PC-3 (cell line): Measurements from ENCODE around the gene BLM. TPM values are rescaled to one million over a fixed set of nuclear protein-coding genes. Genes with fewer than 3 reads are reported as not detected.

Experiments
- ATAC-seq: fragments of 200-7000 bp; cut with Tn5 transposase; 2 replicates; pipeline ENCODE4 v1.9.1; 2020; ENCODE audit warnings: mild to moderate bottlenecking, moderate library complexity
- BruUV-seq: library from RNA; stranded (reverse); fragments of 400-500 nt; replicated peaks from 2 replicates; lab custom pipeline; 2021; lab: Mats Ljungman, UMichigan
- CTCF ChIA-PET: fragments of 300-600 bp; sonication (Branson Sonifier 250); formaldehyde crosslinking; loops from one replicate; lab custom pipeline; 2022; ENCODE audit warnings: antibody characterized with exemption; lab: Charles Lee
- POLR2A ChIA-PET: fragments of 300-600 bp; sonication (Branson Sonifier 250); formaldehyde crosslinking; loops from one replicate; lab custom pipeline; 2022; ENCODE audit warnings: antibody characterized with exemption; ENCODE audit not compliant: unreplicated experiment; lab: Charles Lee
- DNase-seq: peaks from one replicate; pipeline ENCODE4 v3.0.0-alpha.2; 2015
- H2AFZ ChIP-seq: fragments of 300-600 bp; sonication (generic); 2 replicates; pipeline ENCODE4 v1.6.0; 2016; ENCODE audit warnings: antibody characterized with exemption, low read length
- H3F3A ChIP-seq: fragments of 300-600 bp; sonication (generic); one replicate; pipeline ENCODE4 v1.6.0; 2017; ENCODE audit warnings: antibody characterized with exemption, low read length, control low read depth, mild to moderate bottlenecking; ENCODE audit not compliant: unreplicated experiment
- H3K27ac ChIP-seq: fragments of 300-600 bp; sonication (generic); 2 replicates; pipeline ENCODE4 v1.5.1; 2016; ENCODE audit warnings: mild to moderate bottlenecking, low read length
- H3K27me3 ChIP-seq: fragments of 300-600 bp; sonication (generic); 2 replicates; pipeline ENCODE4 v1.6.1; 2016; ENCODE audit warnings: low read length, mixed read lengths
- H3K36me3 ChIP-seq: fragments of 300-600 bp; sonication (generic); 2 replicates; pipeline ENCODE4 v1.6.1; 2016; ENCODE audit warnings: low read depth, mixed run types, low read length, mixed read lengths
- H3K4me1 ChIP-seq: fragments of 300-600 bp; sonication (generic); 2 replicates; pipeline ENCODE4 v1.5.1; 2016; ENCODE audit warnings: low read length; ENCODE audit not compliant: insufficient read depth
- H3K4me2 ChIP-seq: fragments of 300-600 bp; sonication (generic); 2 replicates; pipeline ENCODE4 v1.6.0; 2016; ENCODE audit warnings: low read length
- H3K4me3 ChIP-seq: fragments of 300-600 bp; sonication (generic); 2 replicates; pipeline ENCODE4 v1.5.1; 2016; ENCODE audit warnings: mild to moderate bottlenecking, low read length, mixed read lengths
- H3K79me2 ChIP-seq: fragments of 300-600 bp; sonication (generic); 2 replicates; pipeline ENCODE4 v1.6.1; 2017; ENCODE audit warnings: low read length, mixed read lengths
- H3K9ac ChIP-seq: fragments of 300-600 bp; sonication (generic); 2 replicates; pipeline ENCODE4 v1.6.0; 2016; ENCODE audit warnings: mild to moderate bottlenecking, low read length
- H3K9me2 ChIP-seq: fragments of 300-600 bp; sonication (generic); replicated peaks from 2 replicates; pipeline ENCODE4 v1.6.1; 2016; ENCODE audit warnings: mixed run types, low read length, mixed read lengths
- H3K9me3 ChIP-seq: fragments of 300-600 bp; sonication (generic); 2 replicates; pipeline ENCODE4 v1.6.1; 2016; ENCODE audit warnings: low read length, mixed read lengths
- H4K20me1 ChIP-seq: fragments of 300-600 bp; sonication (generic); 2 replicates; pipeline ENCODE4 v1.6.1; 2016; ENCODE audit warnings: low read length, mixed read lengths
- EZH2 ChIP-seq: fragments of 300-600 bp; sonication (generic); IDR thresholded peaks from one replicate; pipeline ENCODE4 v1.6.1; 2017; ENCODE audit warnings: antibody characterized with exemption, mild to moderate bottlenecking, low read length; ENCODE audit not compliant: unreplicated experiment
- EZH2phosphoT487 ChIP-seq: fragments of 300-600 bp; sonication (generic); IDR thresholded peaks from 2 replicates; pipeline ENCODE4 v1.6.1; 2018; ENCODE audit warnings: mild to moderate bottlenecking, antibody characterized with exemption, low read length, borderline replicate concordance
- intact Hi-C: fragments of 100-400 bp; cut with micrococcal nuclease; formaldehyde crosslinking; loops from 2 replicates; pipeline ENCODE4 v1.9.0; 2023
- total RNA-seq: library from RNA; depleted of rRNA; stranded (reverse); fragments of >200 nt; gene quantifications from 2 replicates; pipeline ENCODE4 v1.2.3, GENCODE V29; 2014
- TF ChIP-seq, protein P1 (sequence below): fragments of 300-600 bp; sonication (generic); conservative IDR thresholded peaks from 2 replicates; pipeline ENCODE4 v1.5.1; 2017; ENCODE audit warnings: antibody characterized with exemption, low read depth, mild to moderate bottlenecking, low read length

BLM gene
- total RNA-seq, 1 experiment from 2014 or later: 18.7 TPM

GRCh38 chr15:90756916-90757315, 39.8 kb downstream of the BLM start:
- Histone ChIP-seq H3K4me1 (no peaks in the 10 kb centered on the region), H3K9me2 (no peaks in the 10 kb centered on the region), H3K79me2 (no peaks in the 10 kb centered on the region), H3K36me3 (peaks cover 11% of the 10 kb centered on the region), H3F3A (no peaks in the 10 kb centered on the region), H3K9me3 (no peaks in the 10 kb centered on the region), H3K27me3 (no peaks in the 10 kb centered on the region), H3K4me3 (no peak overlapping the region), H3K27ac (no peak overlapping the region), H2AFZ (no peak overlapping the region), H3K9ac (no peak overlapping the region), H3K4me2 (no peak overlapping the region), H4K20me1 (no peaks in the 10 kb centered on the region)
- ChIA-PET POLR2A (no interaction called here), CTCF (no interaction called here)
- intact Hi-C loops: no loop called here
- DNase-seq (no peak), ATAC-seq (no peak)
- BruUV-seq: no TSS peak
- TF ChIP-seq EZH2phosphoT487 (no peak), EZH2 (no peak)
- TF ChIP-seq, protein P1, sequence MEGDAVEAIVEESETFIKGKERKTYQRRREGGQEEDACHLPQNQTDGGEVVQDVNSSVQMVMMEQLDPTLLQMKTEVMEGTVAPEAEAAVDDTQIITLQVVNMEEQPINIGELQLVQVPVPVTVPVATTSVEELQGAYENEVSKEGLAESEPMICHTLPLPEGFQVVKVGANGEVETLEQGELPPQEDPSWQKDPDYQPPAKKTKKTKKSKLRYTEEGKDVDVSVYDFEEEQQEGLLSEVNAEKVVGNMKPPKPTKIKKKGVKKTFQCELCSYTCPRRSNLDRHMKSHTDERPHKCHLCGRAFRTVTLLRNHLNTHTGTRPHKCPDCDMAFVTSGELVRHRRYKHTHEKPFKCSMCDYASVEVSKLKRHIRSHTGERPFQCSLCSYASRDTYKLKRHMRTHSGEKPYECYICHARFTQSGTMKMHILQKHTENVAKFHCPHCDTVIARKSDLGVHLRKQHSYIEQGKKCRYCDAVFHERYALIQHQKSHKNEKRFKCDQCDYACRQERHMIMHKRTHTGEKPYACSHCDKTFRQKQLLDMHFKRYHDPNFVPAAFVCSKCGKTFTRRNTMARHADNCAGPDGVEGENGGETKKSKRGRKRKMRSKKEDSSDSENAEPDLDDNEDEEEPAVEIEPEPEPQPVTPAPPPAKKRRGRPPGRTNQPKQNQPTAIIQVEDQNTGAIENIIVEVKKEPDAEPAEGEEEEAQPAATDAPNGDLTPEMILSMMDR: no peak

DNA sequence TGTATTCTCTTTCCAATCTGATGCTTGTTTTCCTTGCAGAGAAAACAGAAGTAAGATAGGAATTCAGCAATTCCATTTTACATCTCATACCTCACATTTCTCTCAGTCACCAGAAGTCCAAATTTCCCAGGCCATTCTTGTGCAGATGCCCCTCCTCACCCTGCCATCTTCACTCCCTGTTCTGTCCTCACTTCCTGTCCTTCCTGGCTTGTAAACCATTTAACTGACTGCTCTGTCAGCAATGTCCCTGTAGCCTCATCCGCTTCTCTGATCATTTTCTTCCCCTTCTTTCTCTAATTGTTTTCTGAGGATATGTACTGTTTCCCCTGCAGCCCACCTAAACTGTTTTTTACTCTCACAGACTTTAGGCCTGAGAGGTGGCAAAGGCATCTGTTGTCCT, 40.3 kb downstream of the BLM start:
- Histone ChIP-seq H3K27me3 (no peaks in the 10 kb centered on the region), H3F3A (no peaks in the 10 kb centered on the region), H3K4me1 (no peaks in the 10 kb centered on the region), H3K36me3 (peaks cover 11% of the 10 kb centered on the region), H2AFZ (no peak overlapping the region), H3K9me2 (no peaks in the 10 kb centered on the region), H3K9me3 (no peaks in the 10 kb centered on the region), H3K4me2 (no peak overlapping the region), H3K4me3 (no peak overlapping the region), H3K9ac (no peak overlapping the region), H3K27ac (no peak overlapping the region), H3K79me2 (no peaks in the 10 kb centered on the region), H4K20me1 (no peaks in the 10 kb centered on the region)
- no TSS peak for BruUV-seq
- ChIA-PET CTCF (no interaction called here), POLR2A (no interaction called here)
- no peak for ATAC-seq
- no peak for DNase-seq
- intact Hi-C loops: no loop called here
- TF ChIP-seq, protein P1: no peak
- TF ChIP-seq EZH2 (no peak), EZH2phosphoT487 (no peak)

GRCh38 chr15:90760661-90761232, 43.6 kb downstream of the BLM start:
- ATAC-seq (no peak), DNase-seq (no peak)
- no peak overlapping the region for H3K27ac ChIP-seq
- H3K9me2 ChIP-seq: no peaks in the 10 kb centered on the region
- POLR2A ChIA-PET: no interaction called here
- no peaks in the 10 kb centered on the region for H3F3A ChIP-seq
- no peak overlapping the region for H3K4me2 ChIP-seq
- H3K4me3 ChIP-seq: no peak overlapping the region
- H2AFZ ChIP-seq: no peak overlapping the region
- peaks cover 2% of the 10 kb centered on the region for H3K36me3 ChIP-seq
- intact Hi-C loops: no loop called here
- no peaks in the 10 kb centered on the region for H3K9me3 ChIP-seq
- no peaks in the 10 kb centered on the region for H4K20me1 ChIP-seq
- no TSS peak for BruUV-seq
- H3K79me2 ChIP-seq: no peaks in the 10 kb centered on the region
- no peaks in the 10 kb centered on the region for H3K4me1 ChIP-seq
- H3K27me3 ChIP-seq: no peaks in the 10 kb centered on the region
- CTCF ChIA-PET: no interaction called here
- H3K9ac ChIP-seq: no peak overlapping the region
- TF ChIP-seq EZH2phosphoT487 (no peak), EZH2 (no peak)
- TF ChIP-seq, protein P1: no peak
